GM12874 (cell line): ENCODE data around the gene DCP2.

Source experiments
- TF ChIP-seq, protein P1 (sequence below): IDR thresholded peaks from 2 replicates; pipeline ENCODE4 v1.5.1; 2011; ENCODE audit warnings: low read depth, mild to moderate bottlenecking, control low read depth, low read length, moderate library complexity; ENCODE audit not compliant: insufficient read depth

The DCP2 gene

DNA sequence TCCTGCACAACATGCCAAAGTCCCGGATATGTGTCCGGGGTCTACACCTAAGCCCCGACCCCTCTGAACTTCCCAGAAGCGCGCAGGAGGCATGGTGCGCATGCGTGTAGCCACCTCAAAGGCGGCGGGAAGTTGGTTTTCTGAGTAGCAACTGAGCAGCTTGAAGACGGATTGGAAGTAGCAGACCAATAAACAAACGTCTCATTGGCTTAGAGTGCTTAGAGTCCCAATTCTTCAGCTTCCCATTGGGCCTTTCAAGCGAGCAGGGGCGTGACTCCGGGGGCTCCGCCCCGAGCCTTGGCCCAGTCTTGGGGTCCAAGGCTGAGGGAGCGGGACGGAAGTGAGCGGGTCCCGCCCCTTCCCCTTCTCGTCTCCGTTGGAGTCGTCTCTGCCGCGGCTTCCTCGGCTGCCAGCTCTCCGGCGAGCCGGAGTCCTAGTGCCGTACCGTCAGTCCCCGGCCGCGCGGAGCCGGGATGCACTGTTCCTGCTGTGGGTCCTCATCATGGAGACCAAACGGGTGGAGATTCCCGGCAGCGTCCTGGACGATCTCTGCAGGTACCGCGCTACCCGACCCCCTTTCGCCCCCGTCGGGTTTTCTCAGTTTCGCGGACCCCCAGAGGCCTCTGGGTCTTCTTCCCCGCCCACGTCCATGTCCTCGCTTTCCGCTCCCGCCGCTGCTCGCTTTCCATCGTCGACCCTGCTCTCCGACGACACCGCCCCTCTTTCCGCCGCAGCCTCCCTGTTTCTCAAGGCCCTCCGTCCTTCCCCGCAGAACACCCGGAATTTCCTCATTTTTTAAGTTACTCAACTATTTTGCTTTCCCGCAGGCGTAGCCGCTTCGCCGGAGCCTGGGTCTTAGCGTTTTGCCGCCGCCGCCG, at the start of gene DCP2:
Gene DCP2 (plus strand): TSS at position 367 of the 878 bp plus-strand sequence. CDS start 136 bp downstream, at position 503.
- TF ChIP-seq, protein P1, sequence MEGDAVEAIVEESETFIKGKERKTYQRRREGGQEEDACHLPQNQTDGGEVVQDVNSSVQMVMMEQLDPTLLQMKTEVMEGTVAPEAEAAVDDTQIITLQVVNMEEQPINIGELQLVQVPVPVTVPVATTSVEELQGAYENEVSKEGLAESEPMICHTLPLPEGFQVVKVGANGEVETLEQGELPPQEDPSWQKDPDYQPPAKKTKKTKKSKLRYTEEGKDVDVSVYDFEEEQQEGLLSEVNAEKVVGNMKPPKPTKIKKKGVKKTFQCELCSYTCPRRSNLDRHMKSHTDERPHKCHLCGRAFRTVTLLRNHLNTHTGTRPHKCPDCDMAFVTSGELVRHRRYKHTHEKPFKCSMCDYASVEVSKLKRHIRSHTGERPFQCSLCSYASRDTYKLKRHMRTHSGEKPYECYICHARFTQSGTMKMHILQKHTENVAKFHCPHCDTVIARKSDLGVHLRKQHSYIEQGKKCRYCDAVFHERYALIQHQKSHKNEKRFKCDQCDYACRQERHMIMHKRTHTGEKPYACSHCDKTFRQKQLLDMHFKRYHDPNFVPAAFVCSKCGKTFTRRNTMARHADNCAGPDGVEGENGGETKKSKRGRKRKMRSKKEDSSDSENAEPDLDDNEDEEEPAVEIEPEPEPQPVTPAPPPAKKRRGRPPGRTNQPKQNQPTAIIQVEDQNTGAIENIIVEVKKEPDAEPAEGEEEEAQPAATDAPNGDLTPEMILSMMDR = no peak

DNA sequence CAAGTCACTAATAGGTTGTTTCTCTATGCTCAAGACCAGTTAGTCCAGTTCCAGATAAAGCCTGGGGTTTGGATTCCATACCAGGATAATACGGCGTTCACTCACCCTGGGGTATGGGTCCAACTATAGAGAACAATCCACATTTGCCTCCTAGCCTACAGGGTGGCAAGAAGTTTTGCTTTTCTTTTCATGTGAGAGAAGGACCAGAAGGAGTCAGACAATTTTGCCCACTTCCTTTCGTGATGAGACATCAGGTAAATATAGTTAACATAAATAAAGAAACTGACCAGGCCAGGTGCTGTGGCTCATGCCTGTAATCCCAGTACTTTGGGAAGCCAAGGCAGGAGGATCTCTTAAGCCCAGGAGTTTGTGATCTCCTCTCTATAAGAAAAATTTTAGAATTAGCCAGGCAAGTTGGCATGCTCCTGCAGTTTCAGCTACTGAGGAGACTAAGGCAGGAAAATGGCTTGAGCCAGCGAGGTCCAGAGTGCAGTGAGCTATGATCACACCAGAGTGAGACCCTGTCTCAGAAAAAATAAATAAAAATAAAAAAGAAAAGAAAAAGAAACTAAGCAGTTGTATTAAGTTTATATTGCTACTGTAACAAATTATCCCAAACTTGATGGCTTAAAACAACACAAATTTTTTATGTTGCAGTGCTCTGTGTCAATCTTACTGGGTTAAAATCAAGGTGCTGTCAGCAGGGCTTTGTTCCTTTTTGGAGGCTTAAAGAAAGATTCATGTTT, 47.1 kb upstream of the DCP2 start:
- TF ChIP-seq, protein P1 = no peak

DNA sequence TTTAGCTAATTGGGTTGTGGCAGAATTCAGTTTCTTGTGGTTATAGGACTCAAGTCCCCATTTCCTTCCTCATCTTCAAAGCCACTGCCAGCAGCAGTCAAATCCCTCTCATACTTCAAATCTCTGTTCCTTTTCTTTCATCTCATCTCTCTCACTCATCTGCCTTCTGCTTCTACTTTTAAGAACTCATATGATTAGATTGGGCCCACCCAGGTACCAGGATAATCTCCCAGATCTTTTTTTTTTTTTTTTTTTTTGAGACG, 46.6 kb upstream of the DCP2 start:
- TF ChIP-seq, protein P1 = no peak

GRCh38 chr5:112931473-112931872, 45.1 kb upstream of the DCP2 start:
- TF ChIP-seq, protein P1 = no peak

GRCh38 chr5:112933105-112933504, 43.5 kb upstream of the DCP2 start:
- TF ChIP-seq, protein P1 = no peak

GRCh38 chr5:112933651-112934365, 42.8 kb upstream of the DCP2 start:
- TF ChIP-seq, protein P1 = no peak

DNA sequence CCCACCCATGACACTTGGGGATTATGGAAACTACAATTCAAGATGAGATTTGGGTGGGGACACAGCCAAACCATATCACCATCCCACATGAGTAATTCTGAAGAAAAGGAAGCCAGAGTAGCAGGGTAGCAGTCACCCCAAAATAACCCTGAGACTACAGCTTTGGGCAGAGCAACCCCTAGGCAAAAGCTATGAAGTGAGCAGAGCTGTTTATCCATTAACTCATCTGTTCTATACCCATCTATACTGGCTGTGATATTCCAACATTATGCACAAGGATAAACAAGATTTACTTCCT, 42.3 kb upstream of the DCP2 start:
- TF ChIP-seq, protein P1 = no peak
